Calu3 (cell line): Measurements from ENCODE around the gene GPR107. TPM values are rescaled to one million over a fixed set of nuclear protein-coding genes. Genes with fewer than 3 reads are reported as not detected.

Source experiments
- BruUV-seq: library from RNA; stranded (reverse); fragments of 400-500 nt; replicated peaks from 2 replicates; lab custom pipeline; 2021; lab: Mats Ljungman, UMichigan
- CTCF ChIA-PET: fragments of 300-600 bp; sonication (Branson Sonifier 250); formaldehyde crosslinking; loops from one replicate; lab custom pipeline; 2022; ENCODE audit warnings: antibody characterized with exemption; lab: Charles Lee
- DNase-seq: peaks from one replicate; pipeline ENCODE4 v3.0.0; 2022
- H3K27ac Mint-ChIP-seq: one replicate; pipeline ENCODE4 v1.8.0; 2022; ENCODE audit warnings: mixed read lengths; ENCODE audit not compliant: unreplicated experiment
- H3K27me3 Mint-ChIP-seq: one replicate; pipeline ENCODE4 v1.8.0; 2022; ENCODE audit warnings: mixed read lengths; ENCODE audit not compliant: unreplicated experiment
- H3K36me3 Mint-ChIP-seq: one replicate; pipeline ENCODE4 v1.8.0; 2022; ENCODE audit warnings: mild to moderate bottlenecking, moderate library complexity, mixed read lengths; ENCODE audit not compliant: insufficient read depth, unreplicated experiment
- H3K4me1 Mint-ChIP-seq: one replicate; pipeline ENCODE4 v1.8.0; 2022; ENCODE audit warnings: mild to moderate bottlenecking, low read depth, mixed read lengths; ENCODE audit not compliant: unreplicated experiment
- H3K4me3 Mint-ChIP-seq: one replicate; pipeline ENCODE4 v1.8.0; 2022; ENCODE audit warnings: mild to moderate bottlenecking, low read depth, moderate library complexity, mixed read lengths; ENCODE audit not compliant: unreplicated experiment
- H3K9me3 Mint-ChIP-seq: one replicate; pipeline ENCODE4 v1.8.0; 2022; ENCODE audit warnings: low read depth, mixed read lengths; ENCODE audit not compliant: unreplicated experiment
- CTCF ChIP-seq: fragments of 200-600 bp; IDR thresholded peaks from one replicate; pipeline ENCODE4 v1.8.0; 2022; ENCODE audit warnings: antibody characterized with exemption; ENCODE audit not compliant: unreplicated experiment
- intact Hi-C: fragments of 100-400 bp; cut with micrococcal nuclease; formaldehyde crosslinking; loops from one replicate; pipeline ENCODE4 v1.10.0; 2022; ENCODE audit not compliant: unreplicated experiment
- total RNA-seq: library from RNA; stranded (reverse); gene quantifications from 2 replicates; pipeline ENCODE4 v1.2.3, GENCODE V29; 2022

The GPR107 gene
- total RNA-seq, 1 experiment from 2014 or later, result 43.4 TPM

DNA sequence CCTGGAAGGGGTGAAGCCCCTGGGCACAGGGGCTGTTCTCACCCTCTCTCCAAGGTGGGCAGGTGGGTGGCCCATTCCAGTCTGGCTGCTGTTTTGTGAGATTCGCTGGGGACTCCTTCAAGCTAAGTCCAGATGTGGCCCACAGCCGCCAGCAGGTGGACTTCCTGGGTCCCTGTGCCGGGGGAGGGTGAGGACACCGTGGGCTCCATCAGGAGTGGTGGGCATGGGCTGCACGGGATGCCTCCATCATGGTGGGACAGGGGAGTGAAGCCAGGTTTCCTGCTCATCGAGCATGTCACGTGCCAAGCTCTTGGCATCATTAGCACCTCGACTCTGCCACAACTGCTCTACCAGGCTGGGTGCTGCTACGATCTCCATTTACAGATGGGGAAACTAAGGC lies 120.3 kb downstream of the GPR107 start:
- no peak overlapping the region for H3K27ac Mint-ChIP-seq

GRCh38 chr9:130174920-130175321 lies 121.2 kb downstream of the GPR107 start:
- TF ChIP-seq CTCF, result no peak
- intact Hi-C loops, result no loop called here
- H3K4me1 Mint-ChIP-seq, result no peaks in the 10 kb centered on the region
- DNase-seq, result no peak
- H3K27me3 Mint-ChIP-seq, result peaks cover 15% of the 10 kb centered on the region
- H3K4me3 Mint-ChIP-seq, result no peak overlapping the region
- BruUV-seq, result TSS peak; percentile 11
- H3K27ac Mint-ChIP-seq, result no peak overlapping the region
- peaks cover 9% of the 10 kb centered on the region for H3K36me3 Mint-ChIP-seq
- no peaks in the 10 kb centered on the region for H3K9me3 Mint-ChIP-seq
- CTCF ChIA-PET, result no interaction called here

More for the DNA sequence above, 120.3 kb downstream of the GPR107 start:
- Mint-ChIP-seq H3K4me3 (peak overlapping the region; percentile 55), H3K9me3 (no peaks in the 10 kb centered on the region), H3K27me3 (peaks cover 23% of the 10 kb centered on the region), H3K36me3 (peaks cover 9% of the 10 kb centered on the region), H3K4me1 (no peaks in the 10 kb centered on the region)
- BruUV-seq, result no TSS peak
- CTCF ChIA-PET, result interaction anchor here (0.8 kb wide), 1 partner anchor 80 kb away, joined by 3 read pairs; no protein-coding TSS in a partner anchor
- no peak for TF ChIP-seq CTCF
- intact Hi-C loops, result no loop called here
- DNase-seq, result no peak

GRCh38 chr9:130175355-130175754 lies 121.6 kb downstream of the GPR107 start:
- no peak overlapping the region for H3K27ac Mint-ChIP-seq
- no TSS peak for BruUV-seq
- H3K4me1 Mint-ChIP-seq, result no peaks in the 10 kb centered on the region
- no peaks in the 10 kb centered on the region for H3K9me3 Mint-ChIP-seq
- peaks cover 9% of the 10 kb centered on the region for H3K36me3 Mint-ChIP-seq
- intact Hi-C loops, result no loop called here
- CTCF ChIA-PET, result no interaction called here
- H3K27me3 Mint-ChIP-seq, result peaks cover 11% of the 10 kb centered on the region
- DNase-seq, result no peak
- no peak overlapping the region for H3K4me3 Mint-ChIP-seq
- no peak for TF ChIP-seq CTCF

- TF ChIP-seq CTCF, result no peak
- Mint-ChIP-seq H3K4me3 (no peak overlapping the region), H3K9me3 (no peaks in the 10 kb centered on the region), H3K4me1 (no peaks in the 10 kb centered on the region), H3K27me3 (no peaks in the 10 kb centered on the region), H3K27ac (no peak overlapping the region), H3K36me3 (peaks cover 9% of the 10 kb centered on the region)
- no TSS peak for BruUV-seq
- intact Hi-C loops, result no loop called here
- DNase-seq, result no peak
- CTCF ChIA-PET, result no interaction called here
These were observed 123.1 kb downstream of the GPR107 start for GRCh38 chr9:130176760-130177159.
